ENCODE measurements around the gene PLN. TPM values are rescaled to one million over a fixed set of nuclear protein-coding genes. Genes with fewer than 3 reads are reported as not detected.

The PLN gene
- total and polyA plus RNA-seq, 4 donors: 1.6 to 12.3 (median 6.7) TPM

Other genes with a start within 250 kb of the PLN start
- 10 to 100 TPM; 12.5 to 40.8 TPM for gene CEP85L, start 103.3 kb downstream of the PLN start, total RNA-seq
- 1 to 10 TPM; 1.3 to 1.6 TPM for gene CEP85L, start 103.3 kb downstream of the PLN start, polyA plus RNA-seq

Measured in lung (tissue), 4 donors.